GM18511 (cell line): ENCODE data around the gene CDC42SE2.

Experiments
- ATAC-seq: cut with Tn5 transposase; IDR thresholded peaks from one replicate; pipeline ENCODE4 v1.9.1; 2021; ENCODE audit warnings: mild to moderate bottlenecking, moderate library complexity; ENCODE audit not compliant: unreplicated experiment

CDC42SE2 gene

GRCh38 chr5:131263648-131264450 is at the start of gene CDC42SE2:
CDC42SE2 (plus strand) TSS chr5:131264053; CDS start chr5:131359494, 95,441 bp downstream.
- ATAC-seq, result peak; percentile 83

DNA sequence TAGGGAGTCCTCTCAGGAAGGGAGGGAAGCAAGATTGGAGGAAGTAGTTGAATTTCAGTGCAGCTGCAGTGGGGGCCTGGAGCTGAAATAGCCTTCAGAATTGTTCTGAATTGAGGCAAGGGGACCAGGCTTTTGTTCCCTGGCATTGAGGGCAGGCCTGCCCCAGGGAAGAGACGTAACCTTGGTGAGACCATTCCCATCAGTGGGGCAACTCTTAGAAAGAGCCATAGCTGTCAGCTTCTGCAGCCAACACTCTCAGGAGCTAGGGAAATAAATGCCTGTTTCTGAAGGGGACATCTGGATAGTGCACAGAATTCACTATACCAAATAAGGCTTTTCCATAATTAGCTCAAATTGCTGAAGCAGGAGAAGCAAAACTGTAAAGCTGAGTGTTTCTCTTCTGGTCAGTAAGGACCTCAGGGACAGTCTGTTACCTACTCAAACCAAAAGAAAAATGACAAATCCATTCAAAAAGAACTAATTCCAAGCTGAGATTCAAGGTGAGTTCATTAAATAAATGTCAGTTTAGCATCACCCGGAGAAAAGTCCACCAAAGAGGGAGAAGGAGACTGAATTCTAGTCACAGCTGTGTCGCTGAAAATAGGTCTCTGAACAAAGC is 49.1 kb upstream of the CDC42SE2 start:
- no peak for ATAC-seq

GRCh38 chr5:131217791-131218190 is 46.1 kb upstream of the CDC42SE2 start:
- ATAC-seq, result no peak

DNA sequence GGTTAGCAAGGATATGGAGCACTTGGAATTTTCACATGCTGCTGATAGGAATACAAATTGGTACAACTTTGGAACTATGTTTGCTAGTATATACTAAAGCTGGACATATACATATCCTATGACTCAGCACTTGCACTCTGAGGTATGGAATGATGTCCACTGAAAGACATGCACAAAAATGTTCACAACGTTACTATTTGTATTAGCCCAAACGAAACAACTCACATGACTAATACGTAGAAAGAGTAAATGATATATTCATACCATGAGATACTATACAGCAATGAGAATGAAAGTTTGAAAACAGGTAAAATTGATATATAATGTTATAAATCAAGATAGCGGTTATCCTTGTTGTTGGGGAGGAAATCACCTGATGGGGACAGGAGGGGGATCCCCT is 45.5 kb upstream of the CDC42SE2 start:
- ATAC-seq, result peak; percentile 52

DNA sequence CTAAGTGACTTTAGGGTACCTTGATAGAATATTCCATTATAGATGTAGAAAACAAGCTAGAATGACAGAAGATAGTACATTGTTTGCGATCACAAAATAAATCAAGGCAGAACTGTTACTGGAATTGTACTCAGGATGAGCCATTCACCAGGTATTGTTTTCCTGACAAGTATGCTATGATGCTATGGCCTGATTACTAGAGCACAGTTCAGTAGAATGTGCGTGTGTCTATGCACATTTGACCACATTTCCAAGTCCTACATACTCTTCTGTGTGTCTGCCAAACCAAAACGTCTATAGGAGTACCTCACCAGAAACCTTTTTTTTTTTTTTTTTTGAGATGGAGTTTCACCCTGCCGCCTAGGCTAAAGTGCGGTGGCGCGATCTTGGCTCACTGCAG is 43.3 kb upstream of the CDC42SE2 start:
- ATAC-seq, result no peak

GRCh38 chr5:131221008-131221703 is 42.7 kb upstream of the CDC42SE2 start:
- no peak for ATAC-seq

DNA sequence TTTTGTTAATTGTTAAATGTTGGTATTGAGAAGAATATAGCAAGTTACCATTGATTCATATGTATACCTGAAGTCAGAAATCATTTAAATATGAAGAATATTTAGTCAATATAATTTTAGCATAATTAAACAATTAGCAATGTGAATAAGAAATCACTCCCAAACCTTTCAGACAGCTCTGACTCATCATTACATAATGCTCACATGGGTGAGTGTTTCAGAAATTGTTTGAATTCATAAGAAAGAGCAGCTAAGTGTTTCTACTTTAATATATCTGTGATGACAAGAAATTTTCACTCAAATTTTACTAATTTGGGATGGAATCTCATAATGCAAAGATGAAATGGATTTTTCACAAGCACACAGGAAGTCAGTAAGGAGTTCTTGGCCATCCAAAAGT is 42.0 kb upstream of the CDC42SE2 start:
- no peak for ATAC-seq

DNA sequence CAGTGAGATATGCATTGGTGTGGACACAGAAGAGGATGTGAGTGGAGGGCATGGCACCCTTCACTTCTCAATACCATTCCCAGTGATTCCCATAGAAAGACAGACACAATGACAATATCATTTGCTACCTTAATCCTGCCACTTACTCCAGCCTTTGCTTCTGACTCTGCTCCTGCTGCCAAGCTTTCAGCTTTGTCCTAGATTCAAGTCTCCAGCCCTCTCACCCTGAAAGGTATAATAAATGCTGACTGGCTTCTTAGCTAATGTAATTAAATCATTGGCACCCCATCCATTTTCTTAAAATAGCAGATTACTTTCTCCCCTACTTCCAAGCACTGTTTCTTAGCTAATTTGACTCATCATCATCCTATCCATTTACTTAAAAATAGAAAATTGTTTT is 41.1 kb upstream of the CDC42SE2 start:
- no peak for ATAC-seq

- ATAC-seq, result no peak
Measured at GRCh38 chr5:131223751-131224386, 40.0 kb upstream of the CDC42SE2 start.

GRCh38 chr5:131224387-131225201 is 39.3 kb upstream of the CDC42SE2 start:
- peak; percentile 90 for ATAC-seq

GRCh38 chr5:131225282-131225974 is 38.4 kb upstream of the CDC42SE2 start:
- ATAC-seq, result no peak

- ATAC-seq, result no peak
Measured at GRCh38 chr5:131226899-131227298, 37.0 kb upstream of the CDC42SE2 start.

DNA sequence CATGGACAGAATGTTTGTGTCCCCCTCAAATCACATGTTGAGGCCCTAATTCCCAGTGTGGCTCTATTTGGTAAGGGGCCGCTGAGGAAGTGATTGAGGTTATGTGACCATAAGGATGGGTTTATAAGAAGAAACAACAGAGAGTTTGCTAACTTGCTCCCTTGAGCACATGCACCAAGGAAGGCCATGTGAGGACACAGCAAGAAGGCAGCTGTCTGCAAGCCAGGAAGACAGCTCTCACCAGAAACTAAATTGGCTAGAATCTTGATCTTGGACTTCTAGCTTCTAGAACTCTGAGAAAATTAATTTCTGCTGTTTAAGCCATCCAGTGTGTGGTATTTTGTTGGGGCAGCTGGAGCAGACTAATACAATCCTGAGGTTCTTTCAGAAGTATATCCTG is 35.2 kb upstream of the CDC42SE2 start:
- no peak for ATAC-seq

GRCh38 chr5:131229623-131230022 is 34.2 kb upstream of the CDC42SE2 start:
- ATAC-seq, result no peak

GRCh38 chr5:131230406-131230805 is 33.4 kb upstream of the CDC42SE2 start:
- peak; percentile 78 for ATAC-seq

- no peak for ATAC-seq
Measured at GRCh38 chr5:131239686-131240085, 24.2 kb upstream of the CDC42SE2 start.

- no peak for ATAC-seq
Measured at GRCh38 chr5:131242728-131243255, 21.1 kb upstream of the CDC42SE2 start.

GRCh38 chr5:131245312-131245711 is 18.5 kb upstream of the CDC42SE2 start:
- peak; percentile 58 for ATAC-seq

- ATAC-seq, result no peak
Measured at GRCh38 chr5:131245948-131246347, 17.9 kb upstream of the CDC42SE2 start.

DNA sequence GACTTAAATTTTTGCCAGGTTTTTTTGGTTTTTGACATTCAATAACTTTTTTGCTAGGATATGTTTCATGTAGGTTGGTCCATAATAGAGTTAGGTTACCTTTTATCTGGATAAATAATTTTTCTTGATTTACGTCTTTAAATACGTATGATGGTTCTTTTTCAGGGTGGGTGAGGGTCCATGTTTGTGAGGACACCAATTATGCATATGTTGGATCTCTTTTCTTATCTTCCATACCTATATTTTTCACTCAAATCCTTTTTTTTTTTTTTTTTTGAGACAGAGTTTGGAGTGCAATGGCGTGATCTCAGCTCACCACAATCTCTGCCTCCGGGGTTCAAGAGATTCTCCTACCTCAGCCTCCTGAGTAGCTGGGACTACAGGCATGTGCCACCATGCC is 17.3 kb upstream of the CDC42SE2 start:
- no peak for ATAC-seq
